ENCODE results near the gene KRTAP4-1. TPM values are rescaled to one million over a fixed set of nuclear protein-coding genes. Genes with fewer than 3 reads are reported as not detected.
"Not testable (repeated sequence)": the region's sequence is repeated elsewhere in the genome, so short reads cannot be mapped to it uniquely, and the experiment has no call there.

KRTAP4-1 gene
- total and polyA plus RNA-seq, 9 donors: not detected

DNA sequence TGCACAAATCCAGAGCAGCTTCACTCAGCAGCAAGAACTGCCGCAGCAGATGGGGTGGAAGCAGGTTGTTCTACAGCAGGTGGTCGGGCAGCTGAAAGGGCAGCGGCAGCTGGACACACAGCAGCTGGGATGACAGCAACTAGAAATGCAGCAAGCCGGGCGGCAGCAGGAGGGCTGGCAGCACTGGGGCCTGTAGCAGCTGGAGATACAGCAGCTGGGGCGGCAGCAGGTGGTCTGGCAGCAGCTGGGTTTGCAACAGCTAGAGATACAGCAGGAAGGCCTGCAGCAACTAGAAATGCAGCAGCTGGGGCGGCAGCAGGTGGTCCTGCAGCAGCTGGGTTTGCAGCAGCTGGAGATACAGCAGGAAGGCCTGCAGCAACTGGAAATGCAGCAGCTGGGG is 17.1 kb downstream of the KRTAP4-1 start:
- intact Hi-C loops (cut with DNase I): loop anchor here in 1 of 4 donors (5.0 kb wide), 1 partner anchor 65 kb away; the partner anchor contains the start of gene KRTAP4-16
- H3K9me3 ChIP-seq: no peaks in the 10 kb centered on the region
- 41 to 67% (median 54%) methylated on average over 7 of the region's 7 CpGs for WGBS, 3 donors
- TF ChIP-seq EP300 (IDR thresholded peaks at IDR 0.05): no peak
- TF ChIP-seq POLR2A (IDR thresholded peaks at IDR 0.05): no peak
- TF ChIP-seq, protein P1, sequence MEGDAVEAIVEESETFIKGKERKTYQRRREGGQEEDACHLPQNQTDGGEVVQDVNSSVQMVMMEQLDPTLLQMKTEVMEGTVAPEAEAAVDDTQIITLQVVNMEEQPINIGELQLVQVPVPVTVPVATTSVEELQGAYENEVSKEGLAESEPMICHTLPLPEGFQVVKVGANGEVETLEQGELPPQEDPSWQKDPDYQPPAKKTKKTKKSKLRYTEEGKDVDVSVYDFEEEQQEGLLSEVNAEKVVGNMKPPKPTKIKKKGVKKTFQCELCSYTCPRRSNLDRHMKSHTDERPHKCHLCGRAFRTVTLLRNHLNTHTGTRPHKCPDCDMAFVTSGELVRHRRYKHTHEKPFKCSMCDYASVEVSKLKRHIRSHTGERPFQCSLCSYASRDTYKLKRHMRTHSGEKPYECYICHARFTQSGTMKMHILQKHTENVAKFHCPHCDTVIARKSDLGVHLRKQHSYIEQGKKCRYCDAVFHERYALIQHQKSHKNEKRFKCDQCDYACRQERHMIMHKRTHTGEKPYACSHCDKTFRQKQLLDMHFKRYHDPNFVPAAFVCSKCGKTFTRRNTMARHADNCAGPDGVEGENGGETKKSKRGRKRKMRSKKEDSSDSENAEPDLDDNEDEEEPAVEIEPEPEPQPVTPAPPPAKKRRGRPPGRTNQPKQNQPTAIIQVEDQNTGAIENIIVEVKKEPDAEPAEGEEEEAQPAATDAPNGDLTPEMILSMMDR (IDR thresholded peaks at IDR 0.05): no peak
- H3K27me3 ChIP-seq: no peaks in the 10 kb centered on the region
- H3K4me3 ChIP-seq: no peak overlapping the region
- no peaks in the 10 kb centered on the region for H3K4me1 ChIP-seq (ENCODE audit: insufficient read depth)
- no peaks in the 10 kb centered on the region for H3K36me3 ChIP-seq
- no peak for DNase-seq
- H3K27ac ChIP-seq: no peak overlapping the region

DNA sequence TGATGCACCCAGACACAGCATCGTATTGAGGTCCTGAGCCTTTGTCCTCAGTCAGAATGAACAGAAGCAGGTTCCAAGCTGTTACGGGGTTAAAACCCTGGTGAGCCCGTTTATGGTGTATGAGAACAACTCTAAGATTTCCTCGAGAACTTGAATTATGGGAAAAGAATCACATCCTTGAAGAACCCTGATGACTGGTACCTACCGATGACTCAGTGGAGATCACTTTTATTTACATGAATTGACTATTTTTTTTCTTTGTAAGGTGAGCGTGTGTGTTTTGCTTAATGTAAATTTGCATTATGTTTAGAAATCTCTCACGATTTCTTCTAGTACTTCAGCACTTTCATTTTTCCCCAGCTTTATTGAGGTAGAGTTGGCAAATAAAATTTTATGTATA is 20.9 kb downstream of the KRTAP4-1 start:
- Histone ChIP-seq H3K27me3 (no peaks in the 10 kb centered on the region), H3K9me3 (no peaks in the 10 kb centered on the region), H3K4me1 (ENCODE audit: insufficient read depth) (no peaks in the 10 kb centered on the region), H3K27ac (no peak overlapping the region), H3K36me3 (no peaks in the 10 kb centered on the region), H3K4me3 (no peak overlapping the region)
- 64 to 71% (median 70%) methylated on average over 7 of the region's 7 CpGs for WGBS, 3 donors
- no peak for DNase-seq
- intact Hi-C loops (cut with DNase I): no loop called here
- no peak for TF ChIP-seq POLR2A (IDR thresholded peaks at IDR 0.05)

DNA sequence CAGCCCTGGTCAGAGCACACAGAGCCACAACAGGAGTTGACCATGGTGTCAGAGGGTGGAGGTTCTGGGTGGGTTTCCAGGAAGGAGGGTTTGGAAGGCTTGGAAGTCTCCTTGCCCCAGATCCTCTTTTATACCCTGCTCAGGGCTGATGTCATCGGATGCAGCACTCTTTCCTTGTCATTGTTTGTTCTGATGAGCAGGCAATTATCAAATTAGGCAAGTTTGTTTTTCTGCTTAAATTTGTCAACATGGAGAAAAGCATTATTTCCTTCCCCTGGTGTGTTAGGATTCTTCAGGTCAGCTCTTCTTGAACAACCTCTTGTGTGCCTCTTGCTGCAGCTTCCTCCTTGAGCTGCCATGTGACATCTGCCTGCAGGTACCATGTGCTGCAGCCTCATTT is 24.1 kb downstream of the KRTAP4-1 start, which contains the start of gene KRTAP4-4:
KRTAP4-4 (minus strand) TSS at position 101 of the 400 bp plus-strand sequence; CDS start at position 44, 57 bp downstream.
- no peak within 1 kb of the TSS for H3K4me3 ChIP-seq
- no peaks in the 10 kb centered on the region for H3K36me3 ChIP-seq
- 74 to 76% (median 74%) methylated on average over 1 of the region's 1 CpG for WGBS, 3 donors
- H3K9me3 ChIP-seq: no peaks in the 10 kb centered on the region
- TF ChIP-seq EP300 (IDR thresholded peaks at IDR 0.05): no peak
- TF ChIP-seq, protein P1 (IDR thresholded peaks at IDR 0.05): no peak
- no peak for TF ChIP-seq POLR2A (IDR thresholded peaks at IDR 0.05)
- intact Hi-C loops (cut with DNase I): no loop called here
- no peaks in the 10 kb centered on the region for H3K27me3 ChIP-seq
- DNase-seq: no peak
- no peaks in the 10 kb centered on the region for H3K4me1 ChIP-seq (ENCODE audit: insufficient read depth)
- no peak within 1 kb of the TSS for H3K27ac ChIP-seq

DNA sequence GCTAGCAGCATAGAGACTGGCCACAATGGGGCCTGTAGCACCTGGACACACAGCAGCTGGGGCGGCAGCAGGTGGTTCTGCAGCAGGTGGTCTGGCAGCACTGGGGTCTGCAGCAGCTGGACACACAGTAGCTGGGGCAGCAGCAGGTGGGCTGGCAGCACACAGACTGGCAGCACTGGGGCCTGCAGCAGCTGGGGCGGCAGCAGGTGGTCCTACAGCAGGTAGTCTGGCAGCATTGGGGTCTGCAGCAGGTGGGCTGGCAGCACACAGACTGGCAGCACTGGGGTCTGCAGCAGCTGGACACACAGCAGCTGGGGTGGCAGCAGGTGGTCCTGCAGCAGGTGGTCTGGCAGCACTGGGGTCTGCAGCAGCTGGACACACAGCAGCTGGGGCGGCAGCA is 24.5 kb downstream of the KRTAP4-1 start:
- H3K36me3 ChIP-seq; DNase-seq; H3K27ac ChIP-seq; H3K27me3 ChIP-seq; H3K4me3 ChIP-seq; intact Hi-C loops (cut with DNase I); H3K9me3 ChIP-seq; H3K4me1 ChIP-seq (ENCODE audit: insufficient read depth): not testable (repeated sequence)
- 91 to 94% (median 94%) methylated on average over 2 to 3 of the region's 3 CpGs for WGBS, 3 donors

DNA sequence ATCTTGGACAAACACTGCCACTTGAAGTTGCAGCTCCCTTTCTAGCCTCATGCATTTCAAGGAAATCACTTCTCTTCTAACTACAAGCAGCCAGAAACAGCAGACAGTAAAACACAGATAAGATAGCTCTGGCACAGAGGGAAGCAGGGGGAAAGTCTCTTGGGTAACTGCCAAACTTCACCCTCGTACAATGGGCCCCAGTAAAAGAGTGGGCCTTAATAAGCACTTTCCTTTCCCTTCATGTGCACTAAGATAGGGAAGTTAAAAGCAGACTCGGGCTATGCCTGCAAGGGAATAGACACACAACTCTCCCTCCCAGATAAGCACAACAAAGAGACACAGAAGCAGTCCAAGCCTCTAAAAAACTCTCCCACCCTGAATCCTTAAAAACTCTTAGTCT is 30.9 kb downstream of the KRTAP4-1 start:
- Histone ChIP-seq H3K27ac (no peak overlapping the region), H3K27me3 (no peaks in the 10 kb centered on the region), H3K36me3 (no peaks in the 10 kb centered on the region), H3K4me1 (ENCODE audit: insufficient read depth) (no peaks in the 10 kb centered on the region), H3K4me3 (no peak overlapping the region), H3K9me3 (no peaks in the 10 kb centered on the region)
- intact Hi-C loops (cut with DNase I): no loop called here
- 3 to 11% (median 8%) methylated on average over 2 of the region's 2 CpGs for WGBS, 3 donors
- DNase-seq: no peak
- TF ChIP-seq, protein P1 (IDR thresholded peaks at IDR 0.05): no peak

DNA sequence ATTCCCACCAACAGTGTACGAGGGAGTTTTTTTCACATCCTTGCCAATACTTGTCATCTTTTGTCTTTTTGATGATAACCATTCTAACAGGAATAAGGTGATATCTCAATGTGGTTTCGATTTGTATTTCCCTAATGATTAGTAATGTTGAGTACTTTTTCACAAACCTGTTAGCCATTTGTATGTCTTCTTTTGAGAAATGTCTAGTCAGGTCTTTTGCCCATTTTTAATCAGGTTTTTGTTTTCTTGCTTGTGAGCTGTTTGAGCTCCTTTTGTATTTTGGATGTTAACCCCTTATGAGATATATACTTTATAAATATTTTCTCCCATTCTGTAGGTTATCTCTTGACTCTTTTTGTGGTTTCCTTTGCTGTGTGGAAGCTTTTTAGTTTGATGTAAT is 33.2 kb downstream of the KRTAP4-1 start:
- Histone ChIP-seq H3K9me3 (no peaks in the 10 kb centered on the region), H3K4me1 (ENCODE audit: insufficient read depth) (no peaks in the 10 kb centered on the region), H3K27me3 (no peaks in the 10 kb centered on the region), H3K36me3 (no peaks in the 10 kb centered on the region), H3K4me3 (no peak overlapping the region), H3K27ac (no peak overlapping the region)
- no peak for DNase-seq
- TF ChIP-seq, protein P1 (IDR thresholded peaks at IDR 0.05): no peak
- TF ChIP-seq POLR2A (IDR thresholded peaks at IDR 0.05) (no peak), EP300 (IDR thresholded peaks at IDR 0.05) (no peak)
- 46 to 55% (median 49%) methylated on average over 2 of the region's 2 CpGs for WGBS, 3 donors
- intact Hi-C loops (cut with DNase I): no loop called here

Measured in ovary (tissue), 9 donors.